GM10266 (cell line): ENCODE measurements around the gene MYBPC2.

Source experiments
- DNase-seq: peaks from one replicate; pipeline ENCODE4 v3.0.0; 2012; ENCODE audit errors: extremely low spot score
- TF ChIP-seq, protein P1 (sequence below): IDR thresholded peaks from 2 replicates; pipeline ENCODE4 v1.5.1; 2012; ENCODE audit warnings: mild to moderate bottlenecking, low read depth; ENCODE audit not compliant: control insufficient read depth, insufficient read depth; ENCODE audit errors: missing control alignments

The MYBPC2 gene

GRCh38 chr19:50488389-50489194 is 55.9 kb downstream of the MYBPC2 start:
- TF ChIP-seq, protein P1, sequence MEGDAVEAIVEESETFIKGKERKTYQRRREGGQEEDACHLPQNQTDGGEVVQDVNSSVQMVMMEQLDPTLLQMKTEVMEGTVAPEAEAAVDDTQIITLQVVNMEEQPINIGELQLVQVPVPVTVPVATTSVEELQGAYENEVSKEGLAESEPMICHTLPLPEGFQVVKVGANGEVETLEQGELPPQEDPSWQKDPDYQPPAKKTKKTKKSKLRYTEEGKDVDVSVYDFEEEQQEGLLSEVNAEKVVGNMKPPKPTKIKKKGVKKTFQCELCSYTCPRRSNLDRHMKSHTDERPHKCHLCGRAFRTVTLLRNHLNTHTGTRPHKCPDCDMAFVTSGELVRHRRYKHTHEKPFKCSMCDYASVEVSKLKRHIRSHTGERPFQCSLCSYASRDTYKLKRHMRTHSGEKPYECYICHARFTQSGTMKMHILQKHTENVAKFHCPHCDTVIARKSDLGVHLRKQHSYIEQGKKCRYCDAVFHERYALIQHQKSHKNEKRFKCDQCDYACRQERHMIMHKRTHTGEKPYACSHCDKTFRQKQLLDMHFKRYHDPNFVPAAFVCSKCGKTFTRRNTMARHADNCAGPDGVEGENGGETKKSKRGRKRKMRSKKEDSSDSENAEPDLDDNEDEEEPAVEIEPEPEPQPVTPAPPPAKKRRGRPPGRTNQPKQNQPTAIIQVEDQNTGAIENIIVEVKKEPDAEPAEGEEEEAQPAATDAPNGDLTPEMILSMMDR = no peak
- no peak for DNase-seq

DNA sequence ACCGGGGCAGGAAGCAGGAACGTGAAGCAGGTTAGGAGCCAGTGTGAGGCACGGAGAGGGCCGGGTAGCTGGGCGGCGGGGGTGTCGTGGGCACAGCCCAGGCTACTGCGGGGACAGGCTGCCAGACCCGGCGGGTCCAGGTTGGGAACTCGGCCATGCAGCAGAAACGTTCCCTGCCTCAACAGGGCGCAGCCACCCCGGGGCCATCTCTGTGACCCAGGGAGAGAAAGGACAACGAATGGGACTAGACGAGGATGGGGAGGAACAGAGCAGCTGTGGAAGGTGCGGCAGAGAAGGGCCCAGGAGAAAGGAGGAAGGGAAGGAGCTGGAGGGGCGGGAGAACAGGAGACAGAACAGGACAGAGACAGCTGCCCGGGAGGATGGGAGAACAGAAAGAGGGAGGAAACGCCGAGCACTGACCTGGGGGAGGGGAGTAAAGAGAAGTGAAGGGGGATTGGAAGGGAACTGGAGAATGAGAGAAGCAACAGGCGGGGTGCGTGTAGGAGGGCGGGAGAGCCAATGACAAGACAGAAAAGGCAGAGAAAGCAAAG is 56.8 kb downstream of the MYBPC2 start:
- no peak for DNase-seq
- TF ChIP-seq, protein P1 = no peak

DNA sequence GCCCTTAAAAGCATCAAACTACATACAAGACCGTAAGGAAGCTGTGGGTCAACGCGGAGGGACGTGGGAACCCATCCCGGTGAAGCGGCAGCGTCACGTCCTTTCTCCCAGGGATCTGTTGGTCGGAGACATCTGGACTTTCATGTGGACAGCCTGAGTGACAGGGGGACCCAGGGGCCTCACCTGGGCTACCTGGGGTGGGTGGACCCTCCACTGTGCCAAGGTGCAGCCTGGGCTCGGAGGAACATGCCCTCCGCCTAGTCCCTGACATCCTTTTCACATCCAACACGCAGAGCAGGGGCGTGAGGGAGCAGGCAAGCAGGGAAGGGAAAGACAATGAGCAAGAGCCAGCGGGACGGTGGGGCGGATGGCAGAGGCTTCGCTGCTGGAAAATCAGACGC is 57.7 kb downstream of the MYBPC2 start:
- TF ChIP-seq, protein P1 = no peak
- DNase-seq = no peak

DNA sequence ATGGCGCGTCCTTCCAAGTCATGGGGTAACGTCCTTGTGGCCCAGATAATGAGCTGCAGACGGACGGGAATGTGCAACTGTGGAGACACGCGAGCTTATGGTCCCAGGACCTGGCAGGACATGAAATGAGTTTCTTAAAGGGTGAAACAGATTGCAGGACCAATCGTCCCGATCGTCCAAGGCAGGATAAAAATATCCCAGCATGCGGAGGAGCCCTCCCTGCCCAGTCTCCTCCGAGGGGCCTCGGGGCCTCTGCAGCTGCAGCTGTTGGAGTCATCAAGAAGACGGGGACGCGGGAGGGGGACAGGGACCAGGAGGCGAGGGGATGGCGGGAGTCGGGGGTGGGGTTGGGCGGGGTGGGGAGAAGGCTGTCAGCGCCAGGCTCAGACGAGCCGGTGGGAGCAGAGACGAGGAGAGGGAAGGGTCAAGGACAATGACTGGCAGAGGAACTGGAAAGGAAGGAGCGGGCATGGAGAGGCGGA is 58.3 kb downstream of the MYBPC2 start:
- TF ChIP-seq, protein P1 = no peak
- DNase-seq = no peak

- no peak for DNase-seq
- TF ChIP-seq, protein P1 = no peak
Measured at GRCh38 chr19:50492303-50493052, 59.8 kb downstream of the MYBPC2 start.

DNA sequence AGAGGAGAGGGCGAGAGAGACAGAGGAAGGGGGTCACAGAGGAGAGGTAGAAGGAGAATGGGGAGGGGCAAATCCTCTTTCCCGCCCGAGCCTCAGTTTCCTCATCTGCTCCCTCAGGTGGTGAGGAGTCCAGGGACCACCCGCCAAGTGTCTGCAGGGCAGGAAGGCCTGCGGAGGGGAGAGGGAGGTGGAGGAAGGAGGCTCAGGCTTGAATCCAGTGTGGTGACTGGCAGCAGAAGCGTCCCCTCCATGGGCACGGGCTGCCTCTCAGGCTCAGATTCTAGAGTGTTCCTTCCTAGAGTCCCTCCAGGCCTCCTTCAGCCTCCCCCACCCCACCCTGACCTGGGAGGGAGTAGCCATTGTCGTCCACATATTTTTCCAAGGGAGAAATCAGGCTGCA is 60.5 kb downstream of the MYBPC2 start:
- TF ChIP-seq, protein P1 = no peak
- no peak for DNase-seq
